Stimulated activated CD4-positive, alpha-beta T cell treated with anti-CD3 and anti-CD28 coated beads, Interleukin-1b, Interleukin-23, amount 100 ng/mL, for 48 hours (primary cell): ENCODE measurements around the gene VWDE.

Experiments used
- DNase-seq: peaks from one replicate; pipeline ENCODE4 v3.0.0-alpha.2; 2020

VWDE gene

DNA sequence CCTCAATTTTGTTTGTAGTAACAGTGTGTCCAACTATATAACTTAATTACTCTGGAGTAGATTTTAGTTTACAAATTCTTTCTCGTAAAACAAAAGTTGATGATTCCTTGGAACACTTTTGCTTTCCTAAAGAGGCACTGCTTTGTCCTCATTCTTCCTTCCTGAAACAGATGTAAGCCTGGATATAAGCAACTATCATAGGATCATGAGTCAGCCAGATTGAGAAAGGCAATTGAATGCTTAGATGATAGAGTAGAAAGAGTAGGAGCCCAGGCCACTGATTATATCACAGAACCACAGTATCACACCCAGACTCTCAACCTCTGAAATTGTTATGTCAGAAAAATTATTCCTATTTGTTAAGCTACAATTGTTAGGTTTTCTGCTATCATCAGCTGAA lies 122.6 kb downstream of the VWDE start:
- DNase-seq: no peak
